GM12878 (cell line): Measurements from ENCODE around the gene DLK2. TPM values are rescaled to one million over a fixed set of nuclear protein-coding genes. Genes with fewer than 3 reads are reported as not detected.

Experiments
- ATAC-seq: fragments of 200-7000 bp; cut with Tn5 transposase; 3 replicates; pipeline ENCODE4 v1.9.1; 2020; ENCODE audit warnings: mild to moderate bottlenecking, moderate library complexity
- BruUV-seq: library from RNA; stranded (reverse); fragments of 400-500 nt; replicated peaks from 2 replicates; lab custom pipeline; 2021; lab: Mats Ljungman, UMichigan
- CTCF ChIA-PET: fragments of 300-600 bp; sonication (Branson Sonifier 250); formaldehyde crosslinking; extraction: SDS; loops from one replicate; lab custom pipeline; 2021; ENCODE audit warnings: inconsistent platforms; lab: Yijun Ruan, JAX
- POLR2A ChIA-PET: fragments of 350-600 bp; formaldehyde crosslinking; extraction: SDS; loops from one replicate; lab custom pipeline; 2021; ENCODE audit warnings: inconsistent platforms; lab: Charles Lee
- RAD21 ChIA-PET: fragments of 300-600 bp; sonication (Branson Sonifier 250); formaldehyde crosslinking; loops from one replicate; lab custom pipeline; 2023; ENCODE audit warnings: antibody characterized with exemption; ENCODE audit not compliant: unreplicated experiment; lab: Charles Lee
- SMC1A ChIA-PET: fragments of 300-600 bp; sonication (Branson Sonifier 250); formaldehyde crosslinking; loops from one replicate; lab custom pipeline; 2023; ENCODE audit not compliant: unreplicated experiment, uncharacterized antibody; lab: Charles Lee
- DNase-seq: peaks from one replicate; pipeline ENCODE4 v3.0.0-alpha.2; 2011; ENCODE audit warnings: low read depth, low spot score
- FAIRE-seq: peaks from 3 replicates; lab custom pipeline; 2011; peaks lifted over from hg19 to GRCh38; lab: Jason Lieb, UNC
- H2AFZ ChIP-seq: 2 replicates; pipeline ENCODE4 v1.6.0; 2011; ENCODE audit warnings: low read depth, low read length, control low read depth; ENCODE audit not compliant: control insufficient read depth
- H3K27ac ChIP-seq: 2 replicates; pipeline ENCODE4 v1.5.1; 2011; ENCODE audit warnings: control low read depth; ENCODE audit not compliant: control insufficient read depth, insufficient read depth
- H3K27me3 ChIP-seq, 2 experiments: replicated peaks in 1 of 2; 2 replicates each; pipeline versions ENCODE4 v1.6.0 to v1.6.1; 2011; ENCODE audit warnings: low read length in 1 of 2; ENCODE audit not compliant: control insufficient read depth in 2 of 2, insufficient read depth in 2 of 2
- H3K36me3 ChIP-seq, 2 experiments: 2 replicates each; pipeline ENCODE4 v1.5.1; 2011; ENCODE audit warnings: low read length in 1 of 2; ENCODE audit not compliant: control insufficient read depth in 2 of 2, insufficient read depth in 2 of 2
- H3K4me1 ChIP-seq: 2 replicates; pipeline ENCODE4 v1.6.1; 2011; ENCODE audit warnings: mild to moderate bottlenecking, low read length, moderate library complexity, mixed read lengths; ENCODE audit not compliant: control insufficient read depth, insufficient read depth
- H3K4me2 ChIP-seq: 2 replicates; pipeline ENCODE4 v1.6.0; 2011; ENCODE audit warnings: control low read depth; ENCODE audit not compliant: control insufficient read depth, insufficient read depth
- H3K4me3 ChIP-seq: fragments of 200-600 bp; sonication (generic); 2 replicates; pipeline ENCODE4 v1.5.1; 2016
- H3K79me2 ChIP-seq: 2 replicates; pipeline ENCODE4 v1.6.0; 2011; ENCODE audit warnings: low read length; ENCODE audit not compliant: control insufficient read depth, insufficient read depth
- H3K9ac ChIP-seq: 2 replicates; pipeline ENCODE4 v1.8.0; 2011; ENCODE audit warnings: low read length, control low read depth, mixed read lengths; ENCODE audit not compliant: control insufficient read depth, insufficient read depth
- H3K9me3 ChIP-seq: replicated peaks from 3 replicates; pipeline ENCODE4 v1.5.1; 2011; ENCODE audit warnings: mild to moderate bottlenecking, low read length; ENCODE audit not compliant: control insufficient read depth, insufficient read depth
- H4K20me1 ChIP-seq: 2 replicates; pipeline ENCODE4 v1.6.0; 2011; ENCODE audit not compliant: control insufficient read depth, insufficient read depth
- ATF7 ChIP-seq: fragments of 450-650 bp; IDR thresholded peaks from 2 replicates; pipeline ENCODE4 v1.6.1; 2016; ENCODE audit warnings: low read depth, mild to moderate bottlenecking
- BHLHE40 ChIP-seq, 2 experiments: fragments of 450-650 bp in 1 of 2; IDR thresholded peaks; 2 replicates each; pipeline ENCODE4 v1.6.1; 2011 to 2017; ENCODE audit warnings: low read depth in 2 of 2, borderline replicate concordance in 1 of 2, improper control_type of control experiment in 1 of 2, low read length in 1 of 2, mild to moderate bottlenecking in 1 of 2
- BMI1 ChIP-seq: fragments of 450-650 bp; IDR thresholded peaks from 2 replicates; pipeline ENCODE4 v1.6.1; 2016; ENCODE audit warnings: mild to moderate bottlenecking, moderate library complexity, borderline replicate concordance
- CREB1 ChIP-seq: IDR thresholded peaks from 2 replicates; pipeline ENCODE4 v1.6.1; 2012; ENCODE audit warnings: low read depth, mild to moderate bottlenecking, inconsistent platforms
- EGR1 ChIP-seq, 2 experiments: IDR thresholded peaks; 1 replicate in 1 of 2; 2 replicates in 1 of 2; pipeline ENCODE4 v1.6.1; 2011 to 2012; ENCODE audit warnings: low read depth in 2 of 2, low read length in 2 of 2, borderline replicate concordance in 1 of 2, mild to moderate bottlenecking in 1 of 2, moderate library complexity in 1 of 2
- HDGF ChIP-seq: fragments of 450-650 bp; IDR thresholded peaks from 2 replicates; pipeline ENCODE4 v1.6.1; 2016; ENCODE audit warnings: antibody characterized with exemption
- IKZF2 ChIP-seq, 2 experiments: fragments of 450-650 bp; IDR thresholded peaks; 2 replicates each; pipeline ENCODE4 v1.6.1; 2017; ENCODE audit warnings: mild to moderate bottlenecking in 2 of 2, moderate library complexity in 2 of 2
- MEF2A ChIP-seq: IDR thresholded peaks from 2 replicates; pipeline ENCODE4 v1.6.1; 2011; ENCODE audit warnings: low read depth, mild to moderate bottlenecking, low read length, moderate library complexity; ENCODE audit not compliant: insufficient read depth
- NFYA ChIP-seq: IDR thresholded peaks from 2 replicates; pipeline ENCODE4 v1.6.1; 2011; ENCODE audit warnings: low read depth, mild to moderate bottlenecking, low read length, improper control_type of control experiment, borderline replicate concordance
- RFX5 ChIP-seq: IDR thresholded peaks from 2 replicates; pipeline ENCODE4 v1.6.1; 2011; ENCODE audit warnings: low read depth, low read length, improper control_type of control experiment
- SREBF1 ChIP-seq: IDR thresholded peaks from 2 replicates; pipeline ENCODE4 v1.6.1; 2012; ENCODE audit warnings: mild to moderate bottlenecking, low read length
- STAT1 ChIP-seq: fragments of 450-650 bp; conservative IDR thresholded peaks from 2 replicates; pipeline ENCODE4 v1.6.1; 2014; ENCODE audit warnings: antibody characterized with exemption, mild to moderate bottlenecking
- USF2 ChIP-seq: IDR thresholded peaks from 2 replicates; pipeline ENCODE4 v1.6.1; 2011; ENCODE audit warnings: low read depth, low read length, improper control_type of control experiment, borderline replicate concordance
- YBX1 ChIP-seq: fragments of 450-650 bp; IDR thresholded peaks from 2 replicates; pipeline ENCODE4 v1.6.1; 2016; ENCODE audit warnings: antibody characterized with exemption
- ZNF207 ChIP-seq: fragments of 450-650 bp; IDR thresholded peaks from 2 replicates; pipeline ENCODE4 v1.6.1; 2014; ENCODE audit warnings: antibody characterized with exemption, mild to moderate bottlenecking, borderline replicate concordance
- WGBS: methylation state at CpG from one replicate; pipeline ENCODE4 v1.1.6; 2016; ENCODE audit warnings: low lambda C conversion rate; ENCODE audit not compliant: insufficient replicate concordance, insufficient coverage; ENCODE audit errors: missing lambda C conversion rate; 5-methylcytosine and 5-hydroxymethylcytosine counted together
- in situ Hi-C: fragments of 300-500 bp; cut with MboI; formaldehyde crosslinking; loops from 9 replicates; pipeline ENCODE4 v1.14.3; 2018; ENCODE audit warnings: mixed read lengths
- intact Hi-C: fragments of 100-400 bp; cut with micrococcal nuclease; formaldehyde crosslinking; loops from one replicate; pipeline ENCODE4 v1.14.2; 2022; ENCODE audit not compliant: unreplicated experiment
- polyA plus RNA-seq, 11 experiments: library from polyadenylated mRNA; depleted of rRNA in 4 of 11; unstranded in 6 of 11; stranded (reverse) in 5 of 11; fragments of >200 nt; fragmentation: Nextera tagmentation in 4 of 11; fragmentation: Illumina TruSeq in 1 of 11; extraction: Ambion mirVana in 4 of 11; extraction: Trizol in 1 of 11; gene quantifications; 1 replicate in 1 of 11; 2 replicates in 10 of 11; pipeline versions ENCODE4 v1.2.1 to v1.2.3, GENCODE V29; 2011 to 2016; ENCODE audit warnings: inconsistent platforms in 2 of 11, missing spikeins in 2 of 11, low read depth in 1 of 11
- total RNA-seq, 4 experiments: library from RNA; depleted of rRNA in 3 of 4; stranded (reverse); fragments of >200 nt in 3 of 4; fragmentation: Illumina TruSeq in 1 of 4; extraction: Trizol in 1 of 4; gene quantifications; 2 replicates each; pipeline versions ENCODE4 v1.2.1 to v1.2.3, GENCODE V29; 2013 to 2021

Gene DLK2
- total and polyA plus RNA-seq, 10 of the 15 experiments (the other 5 are each of a cell fraction or from before 2014, with no cell fraction given): 0.03 to 0.55 (median 0.38) TPM; not detected in 4

GRCh38 chr6:43420012-43420709, 35.2 kb downstream of the DLK2 start:
- FAIRE-seq: no peak
- BruUV-seq: no TSS peak
- in situ Hi-C loops: no loop called here

More at GRCh38 chr6:43420012-43420709, 35.2 kb downstream of the DLK2 start:
- H3K79me2 ChIP-seq: no peaks in the 10 kb centered on the region
- CTCF ChIA-PET: interaction anchor here (0.9 kb wide), 1 partner anchor 7 kb away, joined by 3 read pairs; the partner anchor contains the start of gene ABCC10
- no peak overlapping the region for H3K27ac ChIP-seq
- H3K4me2 ChIP-seq: no peak overlapping the region
- H2AFZ ChIP-seq: no peak overlapping the region
- RAD21 ChIA-PET: no interaction called here
- H3K9me3 ChIP-seq: no peaks in the 10 kb centered on the region
- WGBS: 57% methylated on average over 5 of the region's 5 CpGs
- no peak overlapping the region for H3K4me3 ChIP-seq
- POLR2A ChIA-PET: interaction anchor here (0.5 to 1.1 kb wide), 2 partner anchors 76 to 415 kb away, joined by 3 to 5 read pairs; no protein-coding TSS in a partner anchor
- H3K36me3 ChIP-seq: no peaks in the 10 kb centered on the region
- SMC1A ChIA-PET: no interaction called here
- H3K4me1 ChIP-seq: 0 out of 2 replicates have a peak, but pooled peaks cover 3% of the 10 kb centered on the region
- H3K27me3 ChIP-seq: no peaks in the 10 kb centered on the region
- H3K9ac ChIP-seq: no peak overlapping the region
- ATAC-seq (no peak), DNase-seq (no peak)
- no peaks in the 10 kb centered on the region for H4K20me1 ChIP-seq
- intact Hi-C loops: no loop called here
- no peak for TF ChIP-seq CREB1
- TF ChIP-seq SREBF1: no peak
- TF ChIP-seq ZNF207: no peak
- no peak for TF ChIP-seq USF2
- no peak for TF ChIP-seq HDGF
- no peak for TF ChIP-seq STAT1
- TF ChIP-seq YBX1: no peak
- TF ChIP-seq EGR1 (IDR thresholded peaks at IDR 0.05; ENCODE audit: borderline replicate concordance in 1 of 2, low read depth in 2 of 2, low read length in 2 of 2): no peak
- TF ChIP-seq ATF7: no peak
- TF ChIP-seq NFYA: no peak
- TF ChIP-seq BMI1: no peak
- no peak for TF ChIP-seq RFX5
- no peak for TF ChIP-seq BHLHE40 (IDR thresholded peaks at IDR 0.05; ENCODE audit: borderline replicate concordance in 1 of 2, low read depth in 2 of 2, low read length in 1 of 2)
- no peak for TF ChIP-seq MEF2A
- no peak for TF ChIP-seq IKZF2 (IDR thresholded peaks at IDR 0.05)
